Transverse colon (tissue), 3 donors: ENCODE results near the gene CACNA1C.

ENCODE experiments used
- POLR2A ChIP-seq: fragments of 450-650 bp; IDR thresholded peaks from one replicate; pipeline ENCODE4 v1.6.1; 2016; ENCODE audit warnings: antibody characterized with exemption, mild to moderate bottlenecking, moderate library complexity
- TF ChIP-seq, protein P1 (sequence below), 5 experiments: fragments of 200-600 bp in 3 of 5; fragments of 450-650 bp in 2 of 5; sonication (generic) in 3 of 5; IDR thresholded peaks; 1 replicate in 2 of 5; 2 replicates in 3 of 5; pipeline ENCODE4 v1.5.1; 2016 to 2017; ENCODE audit warnings: antibody characterized with exemption in 5 of 5, inconsistent platforms in 3 of 5, mild to moderate bottlenecking in 2 of 5, moderate library complexity in 1 of 5

DNA sequence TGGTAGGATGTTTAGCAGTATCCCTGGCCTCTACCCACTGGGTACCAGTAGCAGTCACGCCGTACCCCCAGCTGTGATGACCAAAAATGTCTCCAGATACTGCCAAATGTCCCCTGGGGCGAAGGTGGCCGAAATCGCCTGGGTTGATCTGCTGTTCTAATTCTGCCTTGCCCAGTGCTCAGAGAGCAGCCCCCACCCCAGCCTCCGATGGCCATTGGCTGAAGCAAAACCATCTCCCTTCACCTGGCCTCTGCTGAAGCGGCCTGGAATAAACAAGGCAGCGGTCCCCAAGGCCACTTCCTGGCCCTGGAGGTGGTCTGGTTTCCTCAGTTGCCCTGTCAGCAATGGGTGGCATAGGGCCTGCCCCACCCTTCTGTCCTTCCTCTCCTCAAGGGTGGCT, 298.4 kb downstream of the CACNA1C start:
- TF ChIP-seq POLR2A = no peak
- TF ChIP-seq, protein P1, sequence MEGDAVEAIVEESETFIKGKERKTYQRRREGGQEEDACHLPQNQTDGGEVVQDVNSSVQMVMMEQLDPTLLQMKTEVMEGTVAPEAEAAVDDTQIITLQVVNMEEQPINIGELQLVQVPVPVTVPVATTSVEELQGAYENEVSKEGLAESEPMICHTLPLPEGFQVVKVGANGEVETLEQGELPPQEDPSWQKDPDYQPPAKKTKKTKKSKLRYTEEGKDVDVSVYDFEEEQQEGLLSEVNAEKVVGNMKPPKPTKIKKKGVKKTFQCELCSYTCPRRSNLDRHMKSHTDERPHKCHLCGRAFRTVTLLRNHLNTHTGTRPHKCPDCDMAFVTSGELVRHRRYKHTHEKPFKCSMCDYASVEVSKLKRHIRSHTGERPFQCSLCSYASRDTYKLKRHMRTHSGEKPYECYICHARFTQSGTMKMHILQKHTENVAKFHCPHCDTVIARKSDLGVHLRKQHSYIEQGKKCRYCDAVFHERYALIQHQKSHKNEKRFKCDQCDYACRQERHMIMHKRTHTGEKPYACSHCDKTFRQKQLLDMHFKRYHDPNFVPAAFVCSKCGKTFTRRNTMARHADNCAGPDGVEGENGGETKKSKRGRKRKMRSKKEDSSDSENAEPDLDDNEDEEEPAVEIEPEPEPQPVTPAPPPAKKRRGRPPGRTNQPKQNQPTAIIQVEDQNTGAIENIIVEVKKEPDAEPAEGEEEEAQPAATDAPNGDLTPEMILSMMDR (IDR thresholded peaks at IDR 0.05) = no peak
